ENCODE measurements around the gene CD274. TPM values are rescaled to one million over a fixed set of nuclear protein-coding genes. Genes with fewer than 3 reads are reported as not detected.

CD274 gene
- total RNA-seq, 4 donors from 2014 or later = 0.80 to 2.9 (median 1.2) TPM; not detected in 1

DNA sequence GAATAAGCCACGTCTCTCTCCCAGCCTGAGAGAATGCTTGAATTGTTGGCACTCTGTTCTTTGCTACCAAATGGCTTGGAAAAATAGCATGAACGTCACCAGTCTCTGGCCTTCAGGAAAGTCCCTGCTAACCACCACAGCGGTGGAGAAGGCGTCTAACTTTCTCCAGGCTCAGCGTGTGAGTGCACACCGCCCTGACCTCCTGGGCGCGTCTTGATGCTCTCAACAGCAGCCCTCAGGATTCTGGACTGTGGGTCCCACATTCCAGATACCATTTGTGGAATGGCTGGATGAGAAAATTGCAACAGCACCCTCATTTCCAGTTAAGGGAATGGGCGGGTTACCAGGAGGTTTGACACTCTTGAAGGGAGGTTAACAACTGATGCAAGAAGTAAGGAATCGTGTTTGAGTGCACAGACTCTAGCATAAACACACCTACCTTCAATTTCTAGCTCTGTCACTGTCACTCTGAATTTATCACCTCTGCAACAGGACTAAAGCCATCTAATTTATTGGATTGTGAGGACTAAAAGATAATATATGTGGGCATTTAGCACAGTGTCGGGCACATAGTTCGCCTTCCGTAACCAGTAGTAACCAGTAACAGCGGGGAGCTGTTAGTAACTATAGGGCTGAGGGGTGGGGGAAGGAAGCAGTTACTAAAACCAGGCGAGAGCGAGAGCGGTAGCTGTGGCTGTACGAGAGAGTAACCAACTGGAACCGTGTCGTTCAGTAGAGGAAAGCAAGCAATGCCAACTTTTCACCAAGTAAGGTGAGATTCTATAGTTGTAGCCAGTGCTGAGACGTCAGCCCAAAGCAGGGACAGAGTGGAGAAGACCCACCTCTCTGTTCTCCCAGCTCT, 11.8 kb upstream of the CD274 start:
- peak; percentile 34 for DNase-seq
- Histone ChIP-seq H3K4me1 (peaks cover 6 to 21% (median 13%) of the 10 kb centered on the region in 4 donors), H3K4me3 (peak overlapping the region in 3 of 4 donors; percentile 55 to 61 (median 58)), H3K27me3 (no peaks in the 10 kb centered on the region), H3K27ac (peak overlapping the region; percentile 91 to 97 (median 95)), H3K9me3 (no peaks in the 10 kb centered on the region), H3K36me3 (no peaks in the 10 kb centered on the region)
- in situ Hi-C loops (cut with MboI; ENCODE audit: low pct_ligation_motif_present in 1 of 4, low pct_unique_long_range_greater_than_20kb in 1 of 4, low sequenced_read_pairs in 3 of 4) (loop anchor here in 3 of 4 donors (25.0 kb wide), 4 partner anchors 174 to 676 kb away; partner anchors contain the start of genes INSL6 (in 1 of the 3) and JAK2 (in 1 of the 3)), intact Hi-C loops (cut with DNase I; ENCODE audit: low total_unique reads) (no loop called here)
- 65 to 83% methylated on average over 7 to 21 of the region's 21 CpGs for WGBS, 2 donors (ENCODE audit: low coverage in 1 of 2)
- no peak for TF ChIP-seq EP300 (IDR thresholded peaks at IDR 0.05; ENCODE audit: low read depth)
- TF ChIP-seq POLR2AphosphoS5 (IDR thresholded peaks at IDR 0.05) = no peak
- TF ChIP-seq POLR2A (IDR thresholded peaks at IDR 0.05) = no peak
- TF ChIP-seq, protein P1, sequence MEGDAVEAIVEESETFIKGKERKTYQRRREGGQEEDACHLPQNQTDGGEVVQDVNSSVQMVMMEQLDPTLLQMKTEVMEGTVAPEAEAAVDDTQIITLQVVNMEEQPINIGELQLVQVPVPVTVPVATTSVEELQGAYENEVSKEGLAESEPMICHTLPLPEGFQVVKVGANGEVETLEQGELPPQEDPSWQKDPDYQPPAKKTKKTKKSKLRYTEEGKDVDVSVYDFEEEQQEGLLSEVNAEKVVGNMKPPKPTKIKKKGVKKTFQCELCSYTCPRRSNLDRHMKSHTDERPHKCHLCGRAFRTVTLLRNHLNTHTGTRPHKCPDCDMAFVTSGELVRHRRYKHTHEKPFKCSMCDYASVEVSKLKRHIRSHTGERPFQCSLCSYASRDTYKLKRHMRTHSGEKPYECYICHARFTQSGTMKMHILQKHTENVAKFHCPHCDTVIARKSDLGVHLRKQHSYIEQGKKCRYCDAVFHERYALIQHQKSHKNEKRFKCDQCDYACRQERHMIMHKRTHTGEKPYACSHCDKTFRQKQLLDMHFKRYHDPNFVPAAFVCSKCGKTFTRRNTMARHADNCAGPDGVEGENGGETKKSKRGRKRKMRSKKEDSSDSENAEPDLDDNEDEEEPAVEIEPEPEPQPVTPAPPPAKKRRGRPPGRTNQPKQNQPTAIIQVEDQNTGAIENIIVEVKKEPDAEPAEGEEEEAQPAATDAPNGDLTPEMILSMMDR (IDR thresholded peaks at IDR 0.05) = no peak

DNA sequence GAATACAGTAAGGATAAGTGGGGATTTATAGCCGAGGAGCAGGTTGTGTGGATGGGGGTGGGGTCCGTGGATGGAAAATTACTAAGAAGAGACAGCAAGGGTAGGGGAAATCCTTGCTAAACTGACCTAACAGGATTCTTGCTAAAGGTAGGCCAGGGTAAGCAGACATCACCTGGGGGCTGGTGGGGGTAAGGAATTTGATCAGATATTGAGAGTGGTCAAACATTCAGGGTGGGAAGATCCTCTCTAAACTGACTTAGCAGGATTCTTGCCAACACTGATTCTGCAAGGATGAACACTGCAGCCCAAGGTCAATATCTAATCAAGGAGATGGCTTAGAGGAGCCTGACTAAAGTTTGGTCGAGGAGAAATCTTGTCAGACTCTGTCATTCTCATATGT, 9.9 kb upstream of the CD274 start:
- in situ Hi-C loops (cut with MboI; ENCODE audit: low pct_ligation_motif_present in 1 of 4, low pct_unique_long_range_greater_than_20kb in 1 of 4, low sequenced_read_pairs in 3 of 4) = loop anchor here in 3 of 4 donors (25.0 kb wide), 4 partner anchors 172 to 678 kb away; partner anchors contain the start of genes INSL6 (in 1 of the 3) and JAK2 (in 1 of the 3)
- no peak overlapping the region for H3K27ac ChIP-seq

DNA sequence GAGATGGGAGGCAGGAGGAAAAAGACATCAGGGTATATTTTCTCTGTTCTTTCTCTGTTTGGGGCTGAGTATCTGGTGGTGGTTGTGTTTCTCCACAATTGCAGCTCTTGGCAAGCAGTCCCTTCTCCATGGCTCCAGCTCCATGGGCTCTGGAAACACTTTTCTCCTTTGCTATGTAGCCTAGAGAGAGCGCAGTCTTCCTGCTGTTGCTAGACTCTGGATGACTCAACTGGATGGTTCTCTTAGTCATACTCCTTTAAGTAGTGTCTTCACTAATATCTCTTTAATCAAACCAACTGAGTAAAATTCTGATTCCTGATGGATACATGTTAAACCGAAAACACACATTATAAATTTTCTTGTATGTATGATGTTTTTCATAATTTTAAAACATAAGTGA, 9.3 kb upstream of the CD274 start:
- no peak overlapping the region for H3K4me3 ChIP-seq
- intact Hi-C loops (cut with DNase I; ENCODE audit: low total_unique reads) (no loop called here), in situ Hi-C loops (cut with MboI; ENCODE audit: low pct_ligation_motif_present in 1 of 4, low pct_unique_long_range_greater_than_20kb in 1 of 4, low sequenced_read_pairs in 3 of 4) (loop anchor here in 3 of 4 donors (25.0 kb wide), 4 partner anchors 171 to 679 kb away; partner anchors contain the start of genes INSL6 (in 1 of the 3) and JAK2 (in 1 of the 3))
- no peaks in the 10 kb centered on the region for H3K27me3 ChIP-seq
- H3K4me1 ChIP-seq = peaks cover 6 to 18% (median 11%) of the 10 kb centered on the region in 4 donors
- WGBS, 2 donors (ENCODE audit: low coverage in 1 of 2) = 83 to 92% methylated on average over 2 of the region's 2 CpGs
- TF ChIP-seq, protein P1 (IDR thresholded peaks at IDR 0.05) = no peak
- no peaks in the 10 kb centered on the region for H3K9me3 ChIP-seq
- no peak for DNase-seq
- H3K36me3 ChIP-seq = no peaks in the 10 kb centered on the region
- H3K27ac ChIP-seq = no peak overlapping the region

More for the DNA sequence above, 9.9 kb upstream of the CD274 start:
- H3K4me3 ChIP-seq = no peak overlapping the region
- H3K36me3 ChIP-seq = no peaks in the 10 kb centered on the region
- TF ChIP-seq EP300 (IDR thresholded peaks at IDR 0.05; ENCODE audit: low read depth) = no peak
- TF ChIP-seq, protein P1 (IDR thresholded peaks at IDR 0.05) = no peak
- no peak for TF ChIP-seq POLR2AphosphoS5 (IDR thresholded peaks at IDR 0.05)
- no peak for TF ChIP-seq POLR2A (IDR thresholded peaks at IDR 0.05)
- no peaks in the 10 kb centered on the region for H3K27me3 ChIP-seq
- H3K9me3 ChIP-seq = no peaks in the 10 kb centered on the region
- intact Hi-C loops (cut with DNase I; ENCODE audit: low total_unique reads) = no loop called here
- WGBS, 2 donors (ENCODE audit: low coverage in 1 of 2) = 84% methylated on average over 3 of the region's 3 CpGs; no CpG with 5 or more reads in 1 of the 2 donors
- no peak for DNase-seq
- peaks cover 6 to 21% (median 13%) of the 10 kb centered on the region in 4 donors for H3K4me1 ChIP-seq

DNA sequence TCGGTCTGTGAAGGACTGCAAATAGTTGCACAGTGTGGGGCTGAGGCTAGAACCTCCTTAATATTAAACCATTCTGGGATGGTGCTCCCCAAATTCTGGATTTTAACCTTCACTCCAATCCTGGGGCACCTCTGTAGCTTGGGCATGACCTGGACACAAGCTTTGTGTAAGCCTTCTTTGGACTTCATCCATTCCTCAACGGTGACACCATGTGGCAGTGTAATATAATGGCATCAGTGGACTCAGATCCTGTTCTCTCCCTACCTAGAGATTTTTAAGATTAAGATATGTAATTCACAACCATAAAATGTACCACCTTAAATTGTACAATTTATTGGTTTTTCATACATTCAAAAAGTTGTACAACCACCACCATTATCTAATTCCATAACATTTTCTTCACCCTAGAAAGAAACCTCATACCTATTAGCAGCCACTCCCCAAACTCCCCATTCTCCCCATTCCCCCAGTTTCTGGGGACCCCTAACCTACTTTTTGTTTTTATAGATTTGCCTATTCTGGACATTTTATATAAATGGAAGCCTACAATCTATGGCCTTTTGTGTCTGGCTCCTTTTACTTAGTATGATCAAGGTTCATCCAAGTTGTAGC, 7.8 kb upstream of the CD274 start:
- H3K4me1 ChIP-seq = peaks cover 0 to 7% (median 4%) of the 10 kb centered on the region in 4 donors
- TF ChIP-seq, protein P1 (IDR thresholded peaks at IDR 0.05) = peak; percentile 42 to 52 (median 48)
- TF ChIP-seq POLR2A (IDR thresholded peaks at IDR 0.05) = no peak
- 0 to 44% methylated on average over 1 to 2 of the region's 2 CpGs for WGBS, 2 donors (ENCODE audit: low coverage in 1 of 2)
- H3K4me3 ChIP-seq = no peak overlapping the region
- DNase-seq = peak; percentile 39
- intact Hi-C loops (cut with DNase I; ENCODE audit: low total_unique reads) = no loop called here
- H3K27me3 ChIP-seq = no peaks in the 10 kb centered on the region
- no peaks in the 10 kb centered on the region for H3K9me3 ChIP-seq
- no peak overlapping the region for H3K27ac ChIP-seq
- in situ Hi-C loops (cut with MboI; ENCODE audit: low pct_ligation_motif_present in 1 of 4, low pct_unique_long_range_greater_than_20kb in 1 of 4, low sequenced_read_pairs in 3 of 4) = loop anchor here in 3 of 4 donors (25.0 kb wide), 4 partner anchors 170 to 680 kb away; partner anchors contain the start of genes INSL6 (in 1 of the 3) and JAK2 (in 1 of the 3)
- H3K36me3 ChIP-seq = no peaks in the 10 kb centered on the region

Measured in transverse colon (tissue), 4 donors.